ENCODE measurements around the gene KIF5A.

The KIF5A gene

GRCh38 chr12:57535764-57536596, 13.9 kb upstream of the KIF5A start:
- DNase-seq (ENCODE audit: low read depth in 2 of 2): no peak

- DNase-seq (ENCODE audit: low read depth in 2 of 2): no peak
These were observed 13.3 kb upstream of the KIF5A start for GRCh38 chr12:57536597-57536942.

- no peak for DNase-seq (ENCODE audit: low read depth in 2 of 2)
These were observed 10.6 kb upstream of the KIF5A start for GRCh38 chr12:57539134-57539768.

GRCh38 chr12:57541001-57541400, 8.8 kb upstream of the KIF5A start:
- DNase-seq (ENCODE audit: low read depth in 2 of 2): no peak

- DNase-seq (ENCODE audit: low read depth in 2 of 2): no peak
These were observed 8.1 kb upstream of the KIF5A start for GRCh38 chr12:57541717-57542116.

- no peak for DNase-seq (ENCODE audit: low read depth in 2 of 2)
These were observed 6.3 kb upstream of the KIF5A start for GRCh38 chr12:57543581-57543980.

- DNase-seq (ENCODE audit: low read depth in 2 of 2): no peak
These were observed 3.9 kb upstream of the KIF5A start for GRCh38 chr12:57545809-57546437.

GRCh38 chr12:57546438-57547287, 3.2 kb upstream of the KIF5A start, which contains the start of gene DCTN2:
Gene DCTN2 (minus strand): TSS chr12:57547192. CDS start chr12:57547063, 129 bp downstream.
- peak; percentile 78 to 87 for DNase-seq (ENCODE audit: low read depth in 2 of 2)

GRCh38 chr12:57547288-57548012, 2.4 kb upstream of the KIF5A start:
- no peak for DNase-seq (ENCODE audit: low read depth in 2 of 2)

- DNase-seq (ENCODE audit: low read depth in 2 of 2): no peak
These were observed 1.9 kb upstream of the KIF5A start for GRCh38 chr12:57548013-57548315.

- no peak for DNase-seq (ENCODE audit: low read depth in 2 of 2)
These were observed 1.4 kb upstream of the KIF5A start for GRCh38 chr12:57548488-57548887.

- no peak for DNase-seq (ENCODE audit: low read depth in 2 of 2)
These were observed 488 bp upstream of the KIF5A start for GRCh38 chr12:57549203-57549908.

GRCh38 chr12:57550641-57551549, 1.1 kb downstream of the KIF5A start:
- DNase-seq (ENCODE audit: low read depth in 2 of 2): no peak

GRCh38 chr12:57551637-57552305, 1.9 kb downstream of the KIF5A start:
- DNase-seq (ENCODE audit: low read depth in 2 of 2): no peak

- DNase-seq (ENCODE audit: low read depth in 2 of 2): no peak
These were observed 2.4 kb downstream of the KIF5A start for GRCh38 chr12:57552306-57552651.

- DNase-seq (ENCODE audit: low read depth in 2 of 2): no peak
These were observed 3.0 kb downstream of the KIF5A start for GRCh38 chr12:57552835-57553313.

GRCh38 chr12:57553343-57554202, 3.7 kb downstream of the KIF5A start:
- no peak for DNase-seq (ENCODE audit: low read depth in 2 of 2)

GRCh38 chr12:57554453-57554852, 4.6 kb downstream of the KIF5A start:
- no peak for DNase-seq (ENCODE audit: low read depth in 2 of 2)
